RWPE1 (cell line): ENCODE results near the gene NKD1.

Source experiments
- CTCF ChIA-PET: fragments of 350-600 bp; sonication (Branson Sonifier 250); formaldehyde crosslinking; extraction: SDS; loops from one replicate; lab custom pipeline; 2021; lab: Yijun Ruan, JAX
- POLR2A ChIA-PET: fragments of 400-600 bp; formaldehyde crosslinking; extraction: SDS; loops from one replicate; lab custom pipeline; 2020; ENCODE audit warnings: antibody characterized with exemption; ENCODE audit not compliant: low non-redundant PET; lab: Yijun Ruan, JAX
- DNase-seq: peaks from one replicate; pipeline ENCODE4 v3.0.0; 2012; ENCODE audit warnings: low spot score
- H3K27ac ChIP-seq: fragments of 450-650 bp; 2 replicates; pipeline ENCODE4 v1.5.1; 2017
- TF ChIP-seq, protein P1 (sequence below): fragments of 450-650 bp; conservative IDR thresholded peaks from 2 replicates; pipeline ENCODE4 v1.5.1; 2017; ENCODE audit warnings: low read depth, mild to moderate bottlenecking

NKD1 gene

GRCh38 chr16:50646345-50646744, 98.1 kb downstream of the NKD1 start:
- no peak overlapping the region for H3K27ac ChIP-seq
- POLR2A ChIA-PET: no interaction called here
- CTCF ChIA-PET: interaction anchor here (0.6 kb wide), 1 partner anchor 1443 kb away, joined by 3 read pairs; no protein-coding TSS in a partner anchor
- TF ChIP-seq, protein P1, sequence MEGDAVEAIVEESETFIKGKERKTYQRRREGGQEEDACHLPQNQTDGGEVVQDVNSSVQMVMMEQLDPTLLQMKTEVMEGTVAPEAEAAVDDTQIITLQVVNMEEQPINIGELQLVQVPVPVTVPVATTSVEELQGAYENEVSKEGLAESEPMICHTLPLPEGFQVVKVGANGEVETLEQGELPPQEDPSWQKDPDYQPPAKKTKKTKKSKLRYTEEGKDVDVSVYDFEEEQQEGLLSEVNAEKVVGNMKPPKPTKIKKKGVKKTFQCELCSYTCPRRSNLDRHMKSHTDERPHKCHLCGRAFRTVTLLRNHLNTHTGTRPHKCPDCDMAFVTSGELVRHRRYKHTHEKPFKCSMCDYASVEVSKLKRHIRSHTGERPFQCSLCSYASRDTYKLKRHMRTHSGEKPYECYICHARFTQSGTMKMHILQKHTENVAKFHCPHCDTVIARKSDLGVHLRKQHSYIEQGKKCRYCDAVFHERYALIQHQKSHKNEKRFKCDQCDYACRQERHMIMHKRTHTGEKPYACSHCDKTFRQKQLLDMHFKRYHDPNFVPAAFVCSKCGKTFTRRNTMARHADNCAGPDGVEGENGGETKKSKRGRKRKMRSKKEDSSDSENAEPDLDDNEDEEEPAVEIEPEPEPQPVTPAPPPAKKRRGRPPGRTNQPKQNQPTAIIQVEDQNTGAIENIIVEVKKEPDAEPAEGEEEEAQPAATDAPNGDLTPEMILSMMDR: no peak
- DNase-seq: no peak

GRCh38 chr16:50651835-50652438, 103.7 kb downstream of the NKD1 start:
- POLR2A ChIA-PET: no interaction called here
- CTCF ChIA-PET: interaction anchor here (1.3 kb wide), 1 partner anchor 13 kb away, joined by 5 read pairs; no protein-coding TSS in a partner anchor

DNA sequence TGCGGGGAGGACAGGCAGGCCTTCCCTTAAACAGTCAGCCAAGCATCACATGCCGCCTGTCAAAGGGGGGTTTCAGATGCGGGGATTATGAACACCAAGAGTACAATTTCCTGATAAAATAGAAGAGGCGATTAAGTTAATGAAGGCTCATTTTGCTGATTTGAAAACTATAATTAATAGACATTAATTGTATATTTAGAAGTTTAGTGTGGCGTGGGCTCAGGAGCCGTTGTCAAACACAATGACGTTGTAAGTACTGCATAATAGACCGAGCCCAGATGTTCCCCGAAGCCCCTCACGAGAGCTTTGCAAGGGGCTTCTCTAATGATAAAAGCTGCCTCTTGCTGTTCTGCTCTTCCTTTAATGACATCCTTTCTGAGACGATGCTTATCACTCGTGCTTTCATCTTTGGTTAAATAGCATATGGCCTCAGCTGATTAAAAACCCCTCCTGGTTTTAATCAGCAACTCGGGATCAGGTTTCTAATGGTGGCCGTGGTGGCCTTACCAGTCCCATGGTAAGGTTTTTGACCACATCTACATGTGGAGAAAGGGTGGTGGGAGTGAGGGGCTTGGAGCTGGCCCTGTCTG, 104.7 kb downstream of the NKD1 start:
- DNase-seq: no peak
- no peak overlapping the region for H3K27ac ChIP-seq
- TF ChIP-seq, protein P1: no peak
- ChIA-PET CTCF (interaction anchor here (1.3 kb wide), 1 partner anchor 12 kb away, joined by 5 read pairs; no protein-coding TSS in a partner anchor), POLR2A (no interaction called here)

More at GRCh38 chr16:50651835-50652438, 103.7 kb downstream of the NKD1 start:
- DNase-seq: no peak
- TF ChIP-seq, protein P1: no peak
- no peak overlapping the region for H3K27ac ChIP-seq

DNA sequence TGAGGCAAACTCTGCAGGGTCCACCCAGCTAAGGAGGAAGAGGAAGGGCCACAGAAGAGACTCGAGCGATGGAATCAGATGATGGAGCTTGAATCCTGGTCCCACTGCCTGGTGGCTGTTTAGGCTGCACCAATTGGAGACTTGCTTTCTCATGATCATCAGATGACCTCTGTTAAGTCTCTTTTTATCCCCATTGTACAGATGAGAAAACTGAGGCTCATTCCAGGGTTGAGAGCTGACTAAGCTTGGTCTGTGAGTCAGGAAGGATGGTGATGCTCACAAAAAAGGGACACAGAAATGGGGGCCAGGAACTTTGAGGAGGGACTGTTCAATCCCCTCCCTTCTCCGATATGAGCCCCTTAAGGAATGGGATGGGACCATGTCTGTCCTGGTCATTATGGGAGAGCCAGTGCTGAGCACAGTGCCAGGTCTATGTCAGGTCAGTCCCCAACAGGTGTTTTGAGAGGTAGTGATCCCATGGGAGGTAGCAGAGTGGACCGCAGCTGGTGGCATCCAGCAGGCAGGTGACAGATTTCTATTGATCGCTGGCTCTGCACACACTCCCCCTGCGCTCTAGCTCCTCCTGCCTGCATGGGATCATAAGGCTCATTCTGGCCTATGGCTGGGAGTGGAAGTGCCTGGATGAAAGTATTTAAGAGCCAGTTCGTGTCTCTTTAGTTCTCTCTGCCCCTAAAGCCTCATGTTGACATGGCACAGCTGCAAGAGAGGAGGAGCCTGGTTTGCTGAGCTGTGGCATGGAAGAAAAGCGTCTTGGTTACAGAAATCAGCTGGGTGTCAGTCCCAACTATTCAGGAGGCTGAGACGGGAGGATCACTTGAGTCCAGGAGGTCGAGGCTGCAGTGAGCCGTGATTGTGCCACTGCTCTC, 105.7 kb downstream of the NKD1 start:
- ChIA-PET POLR2A (no interaction called here), CTCF (interaction anchor here (0.6 kb wide), 1 partner anchor 629 kb away, joined by 6 read pairs; no protein-coding TSS in a partner anchor)
- H3K27ac ChIP-seq: no peak overlapping the region
- TF ChIP-seq, protein P1: no peak
- DNase-seq: no peak

- H3K27ac ChIP-seq: no peak overlapping the region
- TF ChIP-seq, protein P1: no peak
- ChIA-PET CTCF (interaction anchor here (2.5 kb wide), 1 partner anchor 10 kb away, joined by 12 read pairs; no protein-coding TSS in a partner anchor), POLR2A (no interaction called here)
- DNase-seq: no peak
These were observed 107.4 kb downstream of the NKD1 start for GRCh38 chr16:50655558-50656055.

DNA sequence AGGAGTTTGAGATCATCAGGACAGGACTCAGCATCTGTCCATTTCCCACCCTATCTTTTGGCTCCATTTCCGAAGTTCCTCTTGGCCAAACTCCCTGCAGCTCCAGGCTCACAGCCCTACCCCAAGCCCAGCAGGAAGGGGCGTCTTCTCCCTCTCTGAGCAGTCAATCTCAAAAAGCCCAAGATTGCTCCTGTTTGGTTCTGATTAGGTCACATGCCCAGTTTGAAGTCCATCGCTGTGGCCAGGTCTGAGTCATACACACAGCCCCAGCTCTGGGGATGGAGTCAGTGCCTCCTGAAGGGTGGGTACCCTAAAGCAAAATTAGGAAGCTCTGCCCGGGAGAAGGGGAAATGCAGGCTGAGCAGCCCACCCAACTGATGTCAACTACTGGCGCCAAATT, 109.0 kb downstream of the NKD1 start:
- H3K27ac ChIP-seq: no peak overlapping the region
- TF ChIP-seq, protein P1: no peak
- ChIA-PET CTCF (interaction anchor here (0.7 to 2.5 kb wide), 3 partner anchors 8 to 120 kb away, joined by 3 to 12 read pairs (median 3); no protein-coding TSS in a partner anchor), POLR2A (interaction anchor here (0.6 kb wide), 1 partner anchor 14 kb away, joined by 5 read pairs; no protein-coding TSS in a partner anchor)
- no peak for DNase-seq
